Stimulated activated CD4-positive, alpha-beta T cell treated with anti-CD3 and anti-CD28 coated beads, Interleukin-15, amount 100 ng/mL, for 1 hour (primary cell): ENCODE results near the gene SCARF2.
"Not testable (repeated sequence)": the region's sequence is repeated elsewhere in the genome, so short reads cannot be mapped to it uniquely, and the experiment has no call there.

ENCODE experiments used
- DNase-seq, 2 donors: peaks; one replicate each; pipeline ENCODE4 v3.0.0-alpha.2; 2020; ENCODE audit warnings: low read depth in 1 of 2, low spot score in 1 of 2

The SCARF2 gene

GRCh38 chr22:20412474-20413216 lies 25.0 kb downstream of the SCARF2 start:
- DNase-seq: no peak

DNA sequence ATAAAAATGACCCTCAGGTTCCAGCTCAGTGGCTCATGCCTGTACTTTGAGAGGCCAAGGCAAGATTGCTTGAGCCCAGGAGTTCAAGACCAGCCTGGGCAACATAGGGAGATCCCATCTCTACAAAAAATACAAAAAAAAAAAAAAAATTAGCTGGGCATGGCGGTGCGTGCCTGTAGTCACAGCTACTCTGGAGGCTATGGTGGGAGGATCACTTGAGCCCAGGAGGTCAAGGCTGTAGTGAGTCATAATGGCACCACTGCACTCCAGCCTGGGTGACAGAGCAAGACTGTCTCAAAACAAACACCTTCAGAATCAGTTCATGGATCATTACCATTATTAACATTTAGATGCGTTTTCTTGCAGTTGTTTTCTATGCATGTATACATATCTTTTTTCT lies 28.2 kb downstream of the SCARF2 start:
- DNase-seq: not testable (repeated sequence)

GRCh38 chr22:20408891-20409290 lies 28.7 kb downstream of the SCARF2 start:
- DNase-seq: no peak

GRCh38 chr22:20407829-20408228 lies 29.8 kb downstream of the SCARF2 start:
- DNase-seq: no peak

DNA sequence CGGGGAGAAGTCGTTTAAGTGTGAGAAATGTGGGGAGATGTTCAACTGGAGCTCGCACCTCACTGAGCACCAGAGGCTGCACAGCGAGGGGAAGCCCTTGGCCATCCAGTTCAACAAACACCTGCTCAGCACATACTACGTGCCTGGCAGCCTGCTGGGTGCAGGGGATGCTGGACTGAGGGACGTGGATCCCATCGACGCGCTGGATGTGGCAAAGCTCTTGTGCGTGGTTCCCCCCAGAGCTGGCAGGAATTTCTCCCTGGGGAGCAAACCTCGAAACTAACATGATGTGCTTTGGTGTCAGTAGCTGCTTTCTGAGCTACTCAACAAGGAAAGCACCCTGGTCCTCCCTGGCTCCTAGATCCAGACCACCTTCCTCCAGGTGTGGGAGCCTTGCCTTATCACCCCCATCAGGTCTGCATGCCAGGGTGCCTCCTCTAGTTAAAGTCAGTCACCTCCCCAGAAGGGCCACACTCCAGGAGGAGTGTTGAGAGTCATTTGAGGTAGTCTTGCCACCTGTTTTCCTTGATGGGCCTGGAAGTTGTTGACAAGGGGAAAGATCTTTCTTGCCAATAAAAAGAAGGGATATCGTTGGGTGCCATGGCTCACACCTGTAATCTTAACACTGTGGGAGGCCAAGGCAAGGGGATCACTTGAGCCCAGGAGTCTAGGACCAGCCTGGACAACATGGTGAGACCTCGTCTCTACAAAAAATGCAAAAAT lies 30.8 kb downstream of the SCARF2 start:
- no peak for DNase-seq

DNA sequence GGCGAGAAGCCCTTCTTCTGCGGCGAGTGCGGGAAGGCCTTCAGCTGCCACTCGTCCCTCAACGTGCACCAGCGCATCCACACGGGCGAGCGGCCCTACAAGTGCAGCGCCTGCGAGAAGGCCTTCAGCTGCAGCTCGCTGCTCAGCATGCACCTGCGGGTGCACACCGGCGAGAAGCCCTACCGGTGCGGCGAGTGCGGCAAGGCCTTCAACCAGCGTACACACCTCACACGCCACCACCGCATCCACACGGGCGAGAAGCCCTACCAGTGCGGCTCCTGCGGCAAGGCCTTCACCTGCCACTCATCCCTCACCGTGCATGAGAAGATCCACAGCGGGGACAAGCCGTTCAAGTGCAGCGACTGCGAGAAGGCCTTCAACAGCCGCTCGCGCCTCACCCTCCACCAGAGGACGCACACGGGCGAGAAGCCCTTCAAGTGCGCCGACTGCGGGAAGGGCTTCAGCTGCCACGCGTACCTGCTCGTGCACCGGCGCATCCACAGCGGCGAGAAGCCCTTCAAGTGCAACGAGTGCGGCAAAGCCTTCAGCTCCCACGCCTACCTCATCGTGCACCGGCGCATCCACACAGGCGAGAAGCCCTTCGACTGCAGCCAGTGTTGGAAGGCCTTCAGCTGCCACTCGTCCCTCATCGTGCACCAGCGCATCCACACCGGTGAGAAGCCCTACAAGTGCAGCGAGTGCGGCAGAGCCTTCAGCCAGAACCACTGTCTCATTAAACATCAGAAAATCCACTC lies 31.5 kb downstream of the SCARF2 start:
- DNase-seq: no peak

GRCh38 chr22:20405291-20405930 lies 32.2 kb downstream of the SCARF2 start:
- DNase-seq: no peak

- no peak for DNase-seq
Measured at GRCh38 chr22:20404881-20405280, 32.7 kb downstream of the SCARF2 start.

DNA sequence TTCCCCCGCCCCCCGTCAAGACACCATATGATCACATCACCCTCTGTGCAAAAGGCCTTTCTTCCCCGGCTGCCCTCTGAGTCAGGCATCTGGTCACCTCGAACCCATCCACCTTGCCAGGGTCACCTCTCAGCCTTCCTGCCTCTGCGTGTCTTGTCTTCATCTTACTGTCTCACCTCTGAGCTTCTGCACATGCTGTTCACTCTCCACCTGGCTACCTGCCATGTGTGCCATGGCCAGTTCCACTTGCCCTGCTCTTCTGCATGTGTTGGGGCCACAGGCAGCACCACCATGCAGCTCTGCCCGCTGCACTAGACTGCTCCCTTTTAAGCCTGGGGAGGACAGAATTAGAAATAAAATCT lies 33.9 kb downstream of the SCARF2 start:
- DNase-seq: no peak

DNA sequence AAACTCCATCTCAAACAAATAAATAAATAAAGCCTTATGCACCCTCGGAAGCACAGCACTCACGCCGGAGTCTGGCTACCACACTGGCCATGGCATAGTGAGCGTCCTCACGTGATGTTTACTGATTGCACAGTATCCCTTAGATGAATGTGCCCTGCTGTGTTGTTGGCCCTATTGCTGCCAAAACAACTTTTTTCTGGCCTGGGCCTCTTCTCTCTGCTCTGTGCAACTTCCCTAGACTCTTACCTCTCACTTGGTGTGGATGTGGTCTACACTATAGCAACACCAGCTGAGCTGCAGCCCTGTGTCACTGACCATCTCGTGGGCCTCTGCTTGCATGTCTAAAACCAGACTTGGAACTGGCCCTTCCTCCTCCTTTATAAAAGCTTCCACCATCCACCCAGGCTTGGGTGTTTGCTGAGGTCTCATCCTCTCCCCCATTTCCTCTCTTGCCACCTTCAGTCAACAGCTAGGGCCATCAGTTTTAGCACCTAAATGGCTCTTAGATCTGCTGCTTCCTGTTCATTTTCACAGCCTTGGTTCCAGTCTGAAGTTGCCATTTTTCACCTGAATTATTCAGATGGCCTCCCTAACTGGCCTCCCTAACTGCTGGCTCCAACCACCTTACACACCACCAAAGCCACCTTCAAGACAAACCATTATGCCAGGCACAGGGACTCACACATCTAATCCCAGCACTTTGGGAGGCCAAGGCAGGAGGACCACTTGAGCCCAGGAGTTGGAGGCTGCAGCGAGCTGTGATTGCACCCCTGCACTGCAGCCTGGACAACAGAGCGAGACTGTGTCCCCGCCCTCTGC lies 34.5 kb downstream of the SCARF2 start:
- no peak for DNase-seq

DNA sequence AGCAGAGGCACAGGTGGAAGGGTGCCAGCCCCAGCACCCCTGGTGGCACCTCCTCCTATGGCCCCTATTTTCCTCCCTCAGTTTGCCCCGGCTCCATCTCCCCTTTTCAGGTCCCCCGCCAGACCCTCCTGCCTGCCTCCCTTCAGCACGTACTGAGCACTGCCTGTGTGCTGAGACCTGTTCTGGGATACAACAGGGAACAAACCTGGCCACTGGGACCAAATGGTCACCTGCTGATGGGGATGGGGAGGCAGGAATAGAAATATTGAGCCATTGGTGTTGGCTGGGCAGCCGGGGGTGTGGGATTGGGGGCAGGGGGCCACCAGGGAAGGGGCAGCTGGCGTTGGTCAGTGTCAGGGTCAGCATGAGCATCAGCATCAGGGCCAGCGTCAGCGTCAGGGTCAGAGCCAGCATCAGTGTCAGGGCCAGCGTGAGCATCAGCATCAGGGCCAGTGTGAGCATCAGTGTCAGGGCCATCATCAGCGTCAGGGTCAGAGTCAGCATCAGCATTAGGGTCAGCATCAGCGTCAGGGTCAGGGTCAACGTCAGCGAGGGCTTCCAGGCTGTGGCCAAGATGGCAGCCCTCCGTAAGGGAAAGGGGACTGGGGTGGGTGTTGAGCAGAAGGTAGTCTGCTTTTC lies 36.1 kb downstream of the SCARF2 start:
- DNase-seq: no peak

DNA sequence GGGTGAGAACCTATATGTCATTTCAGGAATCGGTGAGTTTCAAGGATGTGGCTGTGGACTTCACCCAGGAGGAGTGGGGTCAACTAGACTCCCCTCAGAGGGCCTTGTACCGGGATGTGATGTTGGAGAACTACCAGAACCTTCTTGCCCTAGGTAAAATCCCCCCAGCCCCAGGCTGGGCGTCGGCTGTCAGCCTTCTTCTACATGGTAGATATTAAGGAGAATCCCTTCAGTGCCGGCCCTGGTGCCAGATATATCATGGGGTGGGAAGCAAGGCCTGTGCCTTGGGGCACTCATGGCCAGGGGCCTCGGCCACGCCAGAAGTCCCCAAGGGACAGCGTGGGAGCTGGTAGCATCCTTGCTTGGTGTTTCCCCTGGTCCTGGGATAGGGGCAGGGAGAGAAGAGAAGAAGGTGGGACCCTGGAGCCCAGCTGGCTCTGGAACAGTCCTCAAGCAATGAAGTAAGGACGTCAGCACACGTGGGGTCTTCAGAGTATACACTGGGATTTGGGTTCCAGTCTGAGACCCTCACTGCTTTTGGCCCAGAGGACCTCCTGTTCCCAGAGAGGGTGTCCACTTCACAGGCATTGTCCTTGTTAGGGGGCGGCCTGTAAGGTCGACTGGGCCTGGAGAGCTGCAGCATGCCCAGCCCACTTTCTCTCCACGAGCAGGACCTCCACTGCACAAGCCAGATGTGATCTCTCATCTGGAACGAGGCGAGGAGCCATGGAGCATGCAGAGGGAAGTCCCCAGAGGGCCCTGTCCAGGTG lies 36.8 kb downstream of the SCARF2 start:
- DNase-seq: no peak

- no peak for DNase-seq
Measured at GRCh38 chr22:20399866-20400605, 37.6 kb downstream of the SCARF2 start.

- DNase-seq: no peak
Measured at GRCh38 chr22:20398420-20398819, 39.2 kb downstream of the SCARF2 start.

- DNase-seq: no peak
Measured at GRCh38 chr22:20397498-20397897, 40.1 kb downstream of the SCARF2 start.

DNA sequence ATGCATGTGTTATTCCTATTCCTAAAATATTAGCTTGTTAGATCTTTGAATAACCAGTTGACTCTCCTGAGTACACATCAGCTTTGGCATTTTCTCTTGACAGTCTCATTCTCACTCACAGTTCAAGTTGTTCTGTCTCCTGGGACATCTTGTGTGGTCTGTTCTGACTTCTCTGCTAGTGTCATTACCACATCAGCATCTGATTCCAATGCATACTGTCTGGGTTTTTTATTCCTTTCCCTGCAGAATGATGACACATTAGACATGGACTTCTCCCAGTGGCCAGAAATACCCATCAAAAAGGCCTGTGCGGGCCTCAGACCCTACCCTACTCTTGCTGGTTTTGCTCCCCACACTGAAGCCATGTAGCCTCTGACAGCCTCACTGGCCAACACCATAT lies 41.0 kb downstream of the SCARF2 start:
- DNase-seq: no peak

DNA sequence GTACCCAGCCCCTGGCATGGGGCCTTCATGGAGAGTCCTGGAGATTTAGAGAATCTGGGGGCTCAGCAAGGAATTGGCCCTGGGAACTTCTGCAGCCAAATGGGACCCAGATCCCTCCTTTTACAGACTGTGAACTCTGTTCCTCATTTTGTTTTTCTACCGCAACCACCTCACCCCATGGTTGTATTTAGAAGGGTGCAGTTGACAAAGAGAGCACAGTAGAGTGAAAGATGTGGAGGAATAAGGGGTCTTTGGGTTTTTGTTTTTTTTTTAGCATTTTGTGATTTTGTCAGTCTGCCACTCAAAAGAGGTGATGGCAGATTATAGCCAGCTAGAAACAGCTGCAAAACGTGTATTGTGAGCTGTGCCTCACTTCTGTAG lies 41.7 kb downstream of the SCARF2 start:
- DNase-seq: no peak

DNA sequence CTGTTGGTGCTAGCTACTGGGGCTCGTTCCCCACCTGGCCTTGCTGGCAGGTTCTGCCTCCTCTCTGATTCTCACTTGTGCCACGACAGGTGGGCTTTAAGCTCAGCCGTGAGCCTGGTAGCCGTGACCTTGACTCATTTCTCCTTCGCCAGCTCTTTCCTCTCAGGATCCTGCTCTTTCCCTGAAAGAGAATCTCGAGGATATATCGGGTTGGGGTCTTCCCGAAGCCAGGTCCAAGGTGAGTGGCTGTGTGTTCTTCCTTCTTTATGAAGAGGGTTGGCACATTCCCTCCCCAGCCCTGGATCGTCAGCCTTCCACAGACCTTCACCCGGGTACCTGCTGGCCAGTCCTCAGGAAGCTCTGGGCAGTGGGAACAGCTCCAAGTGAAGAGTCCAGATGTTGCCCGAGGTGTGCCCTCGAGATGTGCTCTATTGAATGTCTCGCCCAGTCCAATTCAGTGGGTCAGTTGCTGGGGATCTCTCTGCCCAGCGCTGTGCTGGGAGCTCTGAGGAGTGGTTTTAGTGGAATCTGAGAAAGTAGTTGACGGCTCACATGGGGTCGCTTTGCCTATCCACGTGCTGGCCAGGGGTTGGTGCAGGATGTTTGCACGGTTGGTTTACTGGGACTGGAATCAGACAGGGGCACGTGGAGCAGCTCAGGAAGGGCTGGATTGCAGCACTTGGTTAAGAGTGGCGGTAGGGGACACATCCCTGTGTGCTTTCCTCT lies 42.3 kb downstream of the SCARF2 start:
- no peak for DNase-seq
